ENCODE measurements around the gene SAAL1. TPM values are rescaled to one million over a fixed set of nuclear protein-coding genes. Genes with fewer than 3 reads are reported as not detected.
"Not testable (repeated sequence)": the region's sequence is repeated elsewhere in the genome, so short reads cannot be mapped to it uniquely, and the experiment has no call there.

SAAL1 gene
- total and polyA plus RNA-seq, 9 of the 15 experiments (the other 6 are each of a cell fraction or from before 2014, with no cell fraction given) = 38.9 to 77.5 (median 56.4) TPM

DNA sequence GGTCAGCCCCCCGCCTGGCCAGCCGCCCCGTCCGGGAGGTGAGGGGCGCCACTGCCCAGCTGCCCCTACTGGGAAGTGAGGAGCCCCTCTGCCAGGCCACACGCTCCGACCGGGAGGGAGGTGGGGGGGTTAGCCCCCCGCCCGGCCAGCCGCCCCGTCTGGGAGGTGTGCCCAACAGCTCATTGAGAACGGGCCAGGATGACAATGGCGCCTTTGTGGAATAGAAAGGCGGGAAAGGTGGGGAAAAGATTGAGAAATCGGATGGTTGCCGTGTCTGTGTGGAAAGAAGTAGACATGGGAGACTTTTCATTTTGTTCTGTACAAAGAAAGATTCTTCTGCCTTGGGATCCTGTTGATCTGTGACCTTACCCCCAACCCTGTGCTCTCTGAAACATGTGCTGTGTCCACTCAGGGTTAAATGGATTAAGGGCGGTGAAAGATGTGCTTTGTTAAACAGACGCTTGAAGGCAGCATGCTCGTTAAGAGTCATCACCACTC lies 15.5 kb upstream of the SAAL1 start:
- DNase-seq (ENCODE audit: extremely low read depth in 1 of 4, low spot score in 3 of 4); POLR2A ChIA-PET; H3K36me3 ChIP-seq (ENCODE audit: control insufficient read depth, insufficient read depth, low read length); H4K20me1 ChIP-seq (replicated peaks; ENCODE audit: control insufficient read depth, insufficient read depth, low read length); BruUV-seq (replicated peaks); H3K9me1 ChIP-seq (ENCODE audit: control insufficient read depth, insufficient read depth, low read length); H3K4me1 ChIP-seq (replicated peaks in 1 of 2; ENCODE audit: control insufficient read depth in 2 of 2, insufficient read depth in 2 of 2, low read length in 2 of 2); H3K79me2 ChIP-seq (ENCODE audit: control insufficient read depth, insufficient read depth, low read length); H3K27ac ChIP-seq (ENCODE audit: extremely low read depth, low read depth, low read length); FAIRE-seq; in situ Hi-C loops (cut with MboI); CTCF ChIA-PET (ENCODE audit: low intra/inter-chr PET ratio); H3K4me3 ChIP-seq; ATAC-seq; intact Hi-C loops (cut with micrococcal nuclease); H3K4me2 ChIP-seq (ENCODE audit: insufficient read depth, low read length); H3K27me3 ChIP-seq (ENCODE audit: control insufficient read depth in 2 of 2, insufficient read depth in 2 of 2, low read length in 2 of 2); H2AFZ ChIP-seq (ENCODE audit: low read depth, low read length); H3K9ac ChIP-seq (ENCODE audit: insufficient read depth in 1 of 2, low read depth in 2 of 2, low read length in 2 of 2); H3K9me3 ChIP-seq (replicated peaks; ENCODE audit: control insufficient read depth, insufficient read depth, low read depth, low read length): not testable (repeated sequence)
- TF ChIP-seq SOX6 (IDR thresholded peaks at IDR 0.05) (peak; percentile 46), MEIS2 (IDR thresholded peaks at IDR 0.05; ENCODE audit: partially characterized antibody) (peak; percentile 30), CBFA2T3 (IDR thresholded peaks at IDR 0.05) (0 out of 2 replicates have a peak, but pooled peaks have one; percentile 16)
- 15% methylated on average over 9 of the region's 20 CpGs for WGBS (ENCODE audit: insufficient coverage, low coverage, missing lambda C conversion rate)

- no peak overlapping the region for H2AFZ ChIP-seq (ENCODE audit: low read depth, low read length)
- no peak overlapping the region for H3K27ac ChIP-seq (ENCODE audit: extremely low read depth, low read depth, low read length)
- H3K9ac ChIP-seq (ENCODE audit: insufficient read depth in 1 of 2, low read depth in 2 of 2, low read length in 2 of 2) = no peak overlapping the region
- FAIRE-seq (peak; percentile 88), DNase-seq (ENCODE audit: extremely low read depth in 1 of 4, low spot score in 3 of 4) (peak; percentile 77 to 80 (median 77)), ATAC-seq (peak; percentile 98)
- no peak overlapping the region; the same call in 1 of the 2 replicates for H3K4me2 ChIP-seq (ENCODE audit: insufficient read depth, low read length)
- BruUV-seq (replicated peaks) = no TSS peak
- no peaks in the 10 kb centered on the region for H3K4me1 ChIP-seq (replicated peaks in 1 of 2; ENCODE audit: control insufficient read depth in 2 of 2, insufficient read depth in 2 of 2, low read length in 2 of 2)
- peaks cover 11 to 17% of the 10 kb centered on the region in 2 experiments; a peak in 4 of 5 replicates for H3K27me3 ChIP-seq (ENCODE audit: control insufficient read depth in 2 of 2, insufficient read depth in 2 of 2, low read length in 2 of 2)
- H3K9me3 ChIP-seq (replicated peaks; ENCODE audit: control insufficient read depth, insufficient read depth, low read depth, low read length) = no peaks in the 10 kb centered on the region
- intact Hi-C loops (cut with micrococcal nuclease) = loop anchor here (1.0 to 10.0 kb wide), 4 partner anchors 89 to 649 kb away; partner anchors contain the start of gene LDHC
- no peaks in the 10 kb centered on the region for H3K36me3 ChIP-seq (ENCODE audit: control insufficient read depth, insufficient read depth, low read length)
- no peaks in the 10 kb centered on the region for H3K9me1 ChIP-seq (ENCODE audit: control insufficient read depth, insufficient read depth, low read length)
- WGBS (ENCODE audit: insufficient coverage, low coverage, missing lambda C conversion rate) = under 1% methylated on average over 9 of the region's 9 CpGs
- H3K79me2 ChIP-seq (ENCODE audit: control insufficient read depth, insufficient read depth, low read length) = no peaks in the 10 kb centered on the region
- POLR2A ChIA-PET = interaction anchor here (0.7 to 1.5 kb wide), 4 partner anchors 9 to 143 kb away, joined by 3 to 8 read pairs (median 4); partner anchors contain the start of gene SAAL1
- H3K4me3 ChIP-seq = no peak overlapping the region
- CTCF ChIA-PET (ENCODE audit: low intra/inter-chr PET ratio) = interaction anchor here (0.5 to 1.8 kb wide), 5 partner anchors 82 to 649 kb away, joined by 3 to 5 read pairs (median 3); no protein-coding TSS in a partner anchor
- in situ Hi-C loops (cut with MboI) = no loop called here
- H4K20me1 ChIP-seq (replicated peaks; ENCODE audit: control insufficient read depth, insufficient read depth, low read length) = no peaks in the 10 kb centered on the region
- TF ChIP-seq SMC3 (conservative IDR thresholded peaks at IDR 0.05; ENCODE audit: insufficient read depth, low read depth, low read length) (peak; percentile 57), TCF7L2 (IDR thresholded peaks at IDR 0.05; ENCODE audit: low read depth, low read length) (no peak), MCM3 (IDR thresholded peaks at IDR 0.05) (peak; percentile 92), ZNF134 (CRISPR knock-in tag; conservative IDR thresholded peaks at IDR 0.05) (no peak), CTBP1 (IDR thresholded peaks at IDR 0.05; ENCODE audit: borderline replicate concordance) (peak; percentile 34; the same call in 1 of the 2 replicates)
- TF ChIP-seq, protein P1, sequence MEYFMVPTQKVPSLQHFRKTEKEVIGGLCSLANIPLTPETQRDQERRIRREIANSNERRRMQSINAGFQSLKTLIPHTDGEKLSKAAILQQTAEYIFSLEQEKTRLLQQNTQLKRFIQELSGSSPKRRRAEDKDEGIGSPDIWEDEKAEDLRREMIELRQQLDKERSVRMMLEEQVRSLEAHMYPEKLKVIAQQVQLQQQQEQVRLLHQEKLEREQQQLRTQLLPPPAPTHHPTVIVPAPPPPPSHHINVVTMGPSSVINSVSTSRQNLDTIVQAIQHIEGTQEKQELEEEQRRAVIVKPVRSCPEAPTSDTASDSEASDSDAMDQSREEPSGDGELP (CRISPR knock-in tag; IDR thresholded peaks at IDR 0.05; ENCODE audit: borderline replicate concordance) = no peak
Observed at GRCh38 chr11:18115360-18116127, 9.7 kb upstream of the SAAL1 start.
